H54 (cell line): ENCODE results near the gene NLRP4.

Experiments
- DNase-seq: peaks from one replicate; pipeline ENCODE4 v3.0.0; 2011; ENCODE audit warnings: low spot score, mixed read lengths; ENCODE audit not compliant: insufficient read length
- FAIRE-seq: peaks from 3 replicates; lab custom pipeline; 2011; peaks lifted over from hg19 to GRCh38; lab: Jason Lieb, UNC
- POLR2A ChIP-seq: IDR thresholded peaks from 2 replicates; pipeline ENCODE4 v1.6.1; 2011; ENCODE audit warnings: low read depth, mild to moderate bottlenecking, low read length

NLRP4 gene

DNA sequence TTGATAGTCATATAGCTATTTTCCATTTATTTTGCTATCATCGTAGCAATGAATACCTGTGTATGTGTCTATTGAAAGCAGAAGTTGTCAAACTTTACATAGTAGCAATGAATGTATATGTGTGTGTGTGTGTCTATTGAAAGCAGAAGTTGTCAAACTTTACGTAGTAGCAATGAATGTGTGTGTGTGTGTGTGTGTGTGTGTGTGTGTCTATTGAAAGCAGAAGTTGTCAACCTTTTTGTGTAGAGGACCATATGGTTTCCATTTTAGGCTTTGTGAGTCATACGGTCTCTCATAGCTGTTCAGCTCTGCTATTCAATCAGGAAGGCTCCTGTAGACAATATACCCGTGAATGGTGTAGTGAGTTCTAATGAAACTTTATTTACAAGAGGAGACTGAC lies 20.8 kb downstream of the NLRP4 start:
- DNase-seq (no peak), FAIRE-seq (no peak)
- TF ChIP-seq POLR2A = no peak

DNA sequence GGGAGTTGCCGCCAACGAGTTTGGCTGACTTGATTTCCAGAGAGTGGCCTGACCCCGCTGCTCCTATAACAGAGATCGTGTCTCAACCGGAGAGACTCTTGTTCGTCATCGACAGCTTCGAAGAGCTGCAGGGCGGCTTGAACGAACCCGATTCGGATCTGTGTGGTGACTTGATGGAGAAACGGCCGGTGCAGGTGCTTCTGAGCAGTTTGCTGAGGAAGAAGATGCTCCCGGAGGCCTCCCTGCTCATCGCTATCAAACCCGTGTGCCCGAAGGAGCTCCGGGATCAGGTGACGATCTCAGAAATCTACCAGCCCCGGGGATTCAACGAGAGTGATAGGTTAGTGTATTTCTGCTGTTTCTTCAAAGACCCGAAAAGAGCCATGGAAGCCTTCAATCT lies 21.6 kb downstream of the NLRP4 start:
- FAIRE-seq (no peak), DNase-seq (no peak)
- no peak for TF ChIP-seq POLR2A

DNA sequence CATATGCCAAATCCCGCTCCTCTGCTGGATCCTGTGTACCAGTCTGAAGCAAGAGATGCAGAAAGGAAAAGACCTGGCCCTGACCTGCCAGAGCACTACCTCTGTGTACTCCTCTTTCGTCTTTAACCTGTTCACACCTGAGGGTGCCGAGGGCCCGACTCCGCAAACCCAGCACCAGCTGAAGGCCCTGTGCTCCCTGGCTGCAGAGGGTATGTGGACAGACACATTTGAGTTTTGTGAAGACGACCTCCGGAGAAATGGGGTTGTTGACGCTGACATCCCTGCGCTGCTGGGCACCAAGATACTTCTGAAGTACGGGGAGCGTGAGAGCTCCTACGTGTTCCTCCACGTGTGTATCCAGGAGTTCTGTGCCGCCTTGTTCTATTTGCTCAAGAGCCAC lies 22.1 kb downstream of the NLRP4 start:
- no peak for DNase-seq
- no peak for TF ChIP-seq POLR2A
- no peak for FAIRE-seq

DNA sequence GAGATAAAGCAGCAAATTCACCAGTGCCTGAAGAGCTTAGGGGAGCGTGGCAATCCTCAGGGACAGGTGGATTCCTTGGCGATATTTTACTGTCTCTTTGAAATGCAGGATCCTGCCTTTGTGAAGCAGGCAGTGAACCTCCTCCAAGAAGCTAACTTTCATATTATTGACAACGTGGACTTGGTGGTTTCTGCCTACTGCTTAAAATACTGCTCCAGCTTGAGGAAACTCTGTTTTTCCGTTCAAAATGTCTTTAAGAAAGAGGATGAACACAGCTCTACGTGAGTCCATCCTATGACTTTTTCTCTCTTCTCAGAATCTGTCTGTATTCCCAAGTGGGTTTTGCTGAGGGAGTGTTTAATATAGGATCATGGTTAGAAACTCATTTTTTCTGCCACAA lies 22.6 kb downstream of the NLRP4 start:
- no peak for TF ChIP-seq POLR2A
- DNase-seq (no peak), FAIRE-seq (no peak)

DNA sequence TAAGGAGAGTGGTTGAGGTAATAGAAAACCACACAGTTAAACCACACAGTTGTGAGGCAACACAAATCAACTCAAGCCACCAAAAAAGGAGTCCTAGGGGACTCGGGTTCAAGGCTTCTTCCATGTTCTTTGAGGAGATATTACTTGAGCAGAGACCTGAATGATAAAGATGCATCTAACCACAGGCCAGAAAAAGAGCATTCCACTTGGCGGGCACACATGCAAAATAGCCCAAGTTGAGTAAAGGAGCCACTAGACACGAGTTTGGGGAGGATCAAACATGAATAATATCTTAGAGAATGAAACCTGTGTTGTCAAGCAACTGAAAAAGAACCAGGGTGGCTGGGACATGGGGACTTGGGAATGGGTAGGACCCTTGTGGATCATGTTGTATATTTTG lies 30.2 kb downstream of the NLRP4 start:
- FAIRE-seq = no peak
- DNase-seq = no peak
- TF ChIP-seq POLR2A = no peak

DNA sequence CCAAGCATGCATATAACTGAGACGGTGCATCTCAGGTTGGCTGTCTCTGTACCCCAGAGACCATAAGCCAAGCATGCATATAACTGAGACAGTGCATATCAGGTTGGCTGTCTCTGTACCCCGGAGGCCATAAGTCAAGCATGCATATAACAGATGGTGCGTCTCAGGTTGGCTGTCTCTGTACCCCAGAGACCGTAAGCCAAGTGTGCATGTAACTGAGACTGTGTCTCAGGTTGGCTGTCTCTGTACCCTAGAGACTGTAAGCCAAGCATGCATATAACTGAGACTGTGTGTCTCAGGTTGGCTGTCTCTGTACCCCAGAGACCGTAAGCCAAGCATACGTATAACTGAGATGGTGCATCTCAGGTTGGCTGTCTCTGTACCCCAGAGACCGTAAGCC lies 30.8 kb downstream of the NLRP4 start:
- TF ChIP-seq POLR2A = no peak
- DNase-seq (no peak), FAIRE-seq (no peak)

DNA sequence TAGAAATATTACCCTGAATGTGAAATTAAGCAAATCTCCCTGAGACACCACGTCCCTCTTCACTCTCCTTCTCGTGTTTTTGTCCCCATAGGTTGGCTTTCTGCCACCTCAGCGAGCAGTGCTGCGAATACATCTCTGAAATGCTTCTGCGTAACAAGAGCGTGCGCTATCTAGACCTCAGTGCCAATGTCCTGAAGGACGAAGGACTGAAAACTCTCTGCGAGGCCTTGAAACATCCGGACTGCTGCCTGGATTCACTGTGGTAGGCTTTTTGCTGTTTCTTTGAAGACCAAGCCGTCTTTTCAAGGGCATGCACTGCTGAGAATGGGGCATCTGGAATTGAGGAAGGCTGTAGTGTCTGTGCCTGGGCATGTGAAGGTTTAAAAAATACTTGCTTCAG lies 34.4 kb downstream of the NLRP4 start:
- DNase-seq = no peak
- no peak for FAIRE-seq
- no peak for TF ChIP-seq POLR2A

DNA sequence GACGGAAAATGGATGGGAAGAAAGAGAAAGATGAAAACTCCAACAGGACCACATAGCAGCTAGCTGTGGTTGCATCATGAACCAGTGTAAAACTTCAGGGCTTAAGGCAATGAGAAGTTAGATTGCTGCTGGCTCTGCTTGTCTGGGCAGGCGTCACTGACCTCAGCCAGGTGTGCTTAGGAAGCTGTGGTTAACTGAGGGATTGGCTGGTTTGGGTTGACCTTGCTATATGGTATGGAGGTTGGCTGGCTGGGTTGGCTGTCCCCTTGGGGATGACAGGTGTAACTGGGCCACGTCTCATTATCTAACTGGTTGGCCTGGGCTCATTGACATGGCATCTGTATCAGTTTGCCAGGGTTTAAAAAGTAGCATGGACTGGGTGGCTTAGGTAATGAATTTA lies 40.9 kb downstream of the NLRP4 start:
- DNase-seq (no peak), FAIRE-seq (no peak)
- no peak for TF ChIP-seq POLR2A

DNA sequence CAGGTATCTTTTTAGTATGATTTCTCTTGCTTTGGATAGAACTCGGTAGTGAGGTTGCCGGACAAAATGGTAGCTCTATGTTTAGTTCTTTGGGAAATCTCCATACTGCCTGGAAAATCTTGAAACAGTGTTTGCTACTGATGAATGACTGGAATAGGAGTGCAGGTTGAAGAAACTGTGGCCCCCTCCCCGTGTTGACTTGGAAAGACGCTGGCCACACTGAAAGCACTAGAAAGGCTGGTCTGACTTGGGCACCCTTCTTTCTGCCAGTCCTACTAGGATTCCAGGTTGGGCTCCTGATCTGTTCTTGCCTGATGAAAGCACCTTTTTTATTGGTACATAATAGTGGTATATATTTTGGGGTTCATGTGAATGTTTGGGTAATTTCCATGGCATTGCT lies 46.3 kb downstream of the NLRP4 start:
- FAIRE-seq (no peak), DNase-seq (no peak)
- no peak for TF ChIP-seq POLR2A

DNA sequence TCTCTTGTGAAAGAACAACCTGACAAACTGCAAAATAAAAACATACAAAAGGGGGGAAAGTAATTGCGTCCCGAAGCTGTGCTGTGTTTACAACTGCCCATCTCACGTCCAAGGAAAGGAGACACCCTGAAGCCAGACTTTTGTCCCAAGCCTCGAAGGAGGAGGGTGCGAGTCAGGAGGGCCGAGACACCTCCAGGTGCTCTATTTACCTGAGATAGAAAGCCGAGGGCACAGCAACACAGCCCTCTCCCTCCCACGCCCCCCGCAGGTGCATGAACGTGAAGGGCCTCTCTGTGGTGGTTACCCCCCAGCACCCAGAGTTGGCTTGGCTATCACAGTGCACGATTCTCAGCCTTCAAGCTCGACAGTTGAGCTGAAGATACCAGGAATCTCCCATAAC lies 62.6 kb downstream of the NLRP4 start:
- no peak for DNase-seq
- no peak for FAIRE-seq
- TF ChIP-seq POLR2A = no peak

DNA sequence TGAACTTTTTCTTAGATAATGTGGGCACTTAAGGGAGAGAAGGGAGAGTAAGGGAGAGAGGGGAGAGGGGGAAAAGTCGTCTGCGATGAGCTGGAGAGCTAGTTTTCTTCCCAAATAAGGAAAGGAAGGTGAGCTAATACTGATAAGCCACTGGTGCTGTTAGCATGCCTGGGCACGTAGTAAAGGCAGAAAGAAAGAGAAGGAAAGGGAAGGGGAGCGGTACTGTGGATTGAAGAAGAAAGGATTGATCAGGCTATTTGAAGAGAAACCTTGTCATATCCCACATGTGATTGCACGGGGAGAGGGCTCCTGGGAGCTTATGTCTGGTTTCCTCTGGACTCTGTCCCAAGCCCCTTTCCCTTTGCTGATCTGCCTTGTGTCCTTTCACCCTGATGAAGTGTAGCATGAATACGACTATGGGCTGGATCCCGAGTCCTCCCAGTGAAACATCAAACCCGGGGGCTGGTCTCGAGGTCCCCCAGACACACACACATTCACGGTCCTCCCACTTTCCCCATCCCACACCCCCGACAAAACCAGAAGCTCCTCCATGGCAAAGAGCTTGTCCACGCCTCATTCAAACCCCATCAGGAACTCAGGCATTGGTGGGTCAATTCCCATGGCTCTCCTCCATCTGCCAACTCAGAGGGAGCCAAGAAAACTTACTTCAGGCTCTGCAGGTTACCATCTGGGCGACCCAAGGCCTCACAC lies 65.2 kb downstream of the NLRP4 start:
- no peak for FAIRE-seq
- TF ChIP-seq POLR2A = no peak
- no peak for DNase-seq

DNA sequence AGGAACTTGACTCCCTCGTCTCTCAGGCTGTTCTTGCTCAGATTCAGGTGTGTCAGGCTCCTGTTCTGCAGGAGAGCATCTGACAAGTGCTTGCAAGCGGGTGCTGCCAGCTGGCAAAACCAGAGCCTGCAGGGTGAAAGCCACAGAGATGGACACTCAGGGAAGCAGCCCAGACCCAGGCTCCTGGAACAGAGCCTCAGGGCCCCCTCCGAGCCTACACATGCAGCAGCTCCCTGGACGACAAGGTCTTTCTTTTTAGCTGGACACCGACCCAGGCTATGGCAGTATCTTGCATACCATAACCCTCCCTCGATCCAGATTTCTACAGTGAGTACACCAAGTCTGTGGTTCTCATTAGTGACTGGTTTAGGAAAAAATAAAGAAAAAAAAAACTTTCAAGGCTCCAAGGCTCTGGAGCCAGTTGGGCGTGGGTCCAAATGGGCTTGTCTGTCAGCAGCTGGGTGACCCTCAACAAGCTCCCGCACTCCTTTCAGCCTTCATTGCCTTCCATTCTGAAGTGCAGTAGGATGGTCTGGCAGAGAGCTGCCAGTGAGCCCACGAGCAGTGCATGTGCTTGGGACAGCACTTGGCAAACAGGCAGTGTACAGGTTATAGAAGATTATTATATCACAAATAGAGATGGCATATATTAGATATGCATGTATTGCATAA lies 65.9 kb downstream of the NLRP4 start:
- FAIRE-seq = no peak
- no peak for TF ChIP-seq POLR2A
- DNase-seq = no peak

DNA sequence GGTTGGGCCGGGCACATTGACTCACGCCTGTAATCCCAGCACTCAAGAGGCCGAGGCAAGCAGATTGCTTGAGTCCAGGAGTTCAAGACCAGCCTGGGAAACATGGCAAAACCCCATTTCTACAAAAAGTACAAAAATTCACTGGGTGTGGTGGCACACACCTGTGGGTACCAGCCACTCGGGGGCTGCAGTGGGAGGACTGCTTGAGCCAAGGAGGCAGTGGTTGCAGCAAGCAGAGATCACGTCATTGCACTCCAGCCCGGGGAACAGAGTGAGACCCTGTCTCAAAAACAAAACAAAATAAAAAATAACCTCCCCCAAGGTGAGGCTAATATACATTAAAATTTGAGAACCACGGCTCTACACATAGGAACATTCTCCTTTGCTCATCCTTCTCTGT lies 70.9 kb downstream of the NLRP4 start:
- no peak for FAIRE-seq
- TF ChIP-seq POLR2A = no peak
- no peak for DNase-seq

DNA sequence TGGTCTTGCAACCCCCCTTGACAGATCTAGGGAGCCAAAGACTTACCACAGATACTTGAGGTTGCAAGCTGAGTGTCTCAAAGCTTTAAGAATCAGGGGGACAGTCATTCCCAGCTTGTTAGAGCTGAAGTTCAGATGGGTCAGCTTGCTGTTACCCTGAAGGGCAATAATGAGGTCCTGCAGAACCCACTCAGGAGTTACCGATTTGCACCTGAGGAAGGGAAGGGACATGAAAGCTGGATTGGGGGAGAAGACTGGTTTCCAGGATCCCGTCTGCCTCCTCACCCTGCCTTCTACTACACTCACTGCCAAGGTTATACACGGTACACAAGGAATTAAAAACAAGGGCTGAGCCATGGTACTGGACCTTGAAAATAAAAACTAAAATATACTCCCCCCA lies 71.4 kb downstream of the NLRP4 start:
- DNase-seq (no peak), FAIRE-seq (no peak)
- TF ChIP-seq POLR2A = no peak

DNA sequence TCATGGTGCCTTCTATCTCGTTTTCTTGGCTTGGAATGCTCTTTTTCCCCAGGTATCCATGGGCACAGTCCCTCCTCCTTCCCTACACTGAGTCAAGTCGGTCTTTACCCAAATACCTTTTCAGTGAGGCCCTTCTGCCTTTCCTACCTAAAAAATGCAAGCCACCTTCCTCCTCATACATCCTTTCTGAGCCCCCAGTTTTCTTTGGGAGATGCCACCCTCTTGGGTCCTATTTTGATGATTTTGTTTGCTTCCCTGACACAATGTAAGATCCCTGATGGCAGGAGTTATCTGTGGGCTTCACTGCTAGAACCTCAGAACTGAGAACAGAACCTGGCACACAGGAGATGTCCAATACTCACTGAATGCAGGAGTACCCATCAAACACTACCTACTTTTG lies 73.5 kb downstream of the NLRP4 start:
- FAIRE-seq (no peak), DNase-seq (no peak)
- TF ChIP-seq POLR2A = no peak
